ENCODE measurements around the gene C14orf180.

Gene C14orf180

GRCh38 chr14:104591031-104591430, 11.5 kb downstream of the C14orf180 start:
- Mint-ChIP-seq H3K27me3 (no peaks in the 10 kb centered on the region), H3K4me1 (no peaks in the 10 kb centered on the region), H3K27ac (no peak overlapping the region), H3K4me3 (no peak overlapping the region), H3K9me3 (no peaks in the 10 kb centered on the region)
- DNase-seq: no peak
- no peak for ATAC-seq

DNA sequence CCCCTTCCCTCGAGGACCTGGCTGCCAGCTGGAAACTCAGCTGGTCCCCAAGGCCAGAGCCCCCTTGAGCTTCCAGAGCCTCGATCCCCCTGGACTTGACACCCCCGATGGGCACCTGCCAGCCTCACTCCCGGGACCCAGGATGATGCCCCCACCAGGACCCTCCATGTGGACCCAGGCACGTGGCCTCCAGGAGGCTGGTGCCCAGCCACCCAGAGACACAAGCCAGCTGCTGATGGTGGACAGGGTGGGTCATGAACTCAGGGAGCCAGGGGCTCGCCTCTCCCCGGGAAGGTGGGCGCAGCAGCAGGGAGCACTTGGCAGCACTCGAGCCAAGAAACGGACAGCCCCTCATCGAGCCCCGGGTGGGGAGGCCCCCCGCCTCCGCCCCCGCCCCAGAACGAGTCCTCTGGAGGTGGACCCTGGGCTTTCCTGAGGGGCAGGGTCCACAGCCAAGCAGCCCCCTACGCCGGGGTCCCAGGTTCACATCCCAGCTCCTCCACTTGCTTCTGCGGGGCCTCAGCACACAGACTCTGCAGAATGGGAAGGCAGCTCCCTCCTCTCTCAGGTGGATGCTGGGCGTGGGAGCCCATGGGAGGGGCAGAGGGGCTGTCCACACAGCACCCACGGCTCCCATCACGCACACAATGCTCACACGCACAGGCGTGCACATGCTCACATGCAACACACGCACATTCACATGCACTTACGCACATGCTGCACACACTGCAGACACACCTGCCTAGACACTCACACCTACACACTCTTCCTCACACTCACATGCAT, 12.1 kb downstream of the C14orf180 start:
- ATAC-seq: no peak
- Mint-ChIP-seq H3K27me3 (no peaks in the 10 kb centered on the region), H3K4me1 (no peaks in the 10 kb centered on the region), H3K27ac (no peak overlapping the region), H3K4me3 (no peak overlapping the region), H3K9me3 (no peaks in the 10 kb centered on the region)
- no peak for DNase-seq

DNA sequence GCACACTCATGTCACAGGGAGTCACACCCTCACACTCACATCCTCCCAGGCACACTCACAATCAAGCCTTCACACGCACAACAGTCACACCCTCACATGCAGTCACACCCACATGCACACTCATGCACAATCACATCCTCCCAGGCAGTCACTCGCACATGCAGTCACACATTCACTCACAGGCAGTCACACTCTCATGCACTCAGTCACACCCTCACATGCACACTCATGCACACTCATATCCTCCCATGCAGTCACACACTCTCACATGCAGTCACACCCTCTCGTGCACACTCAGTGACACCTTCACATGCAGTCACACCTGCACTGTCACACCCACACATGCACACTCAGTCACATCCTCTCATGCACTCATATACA, 12.7 kb downstream of the C14orf180 start:
- ATAC-seq: no peak
- no peak for DNase-seq
- Mint-ChIP-seq H3K4me1 (no peaks in the 10 kb centered on the region), H3K27me3 (no peaks in the 10 kb centered on the region), H3K9me3 (no peaks in the 10 kb centered on the region), H3K27ac (no peak overlapping the region), H3K4me3 (no peak overlapping the region)

DNA sequence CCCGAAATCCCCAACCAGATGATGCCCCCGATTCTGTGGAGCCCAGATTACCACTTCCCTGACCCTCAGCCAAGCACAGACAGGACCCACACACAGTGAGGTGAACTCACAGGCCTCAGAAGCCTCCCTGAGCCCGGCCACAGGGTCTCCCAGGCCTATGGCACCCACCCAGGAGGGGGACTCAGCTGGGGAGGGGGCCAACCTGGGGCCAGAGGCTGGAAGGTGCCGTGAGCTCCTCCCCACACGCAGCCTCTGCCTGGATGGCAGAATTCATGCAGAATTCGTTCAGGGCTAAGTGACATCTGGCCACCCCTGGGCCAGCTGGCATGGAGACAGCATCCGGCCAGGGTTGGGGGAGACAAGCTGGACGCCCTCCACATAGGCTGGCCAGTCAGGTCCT, 13.2 kb downstream of the C14orf180 start:
- no peaks in the 10 kb centered on the region for H3K9me3 Mint-ChIP-seq
- H3K4me1 Mint-ChIP-seq: no peaks in the 10 kb centered on the region
- DNase-seq: no peak
- ATAC-seq: no peak
- no peak overlapping the region for H3K27ac Mint-ChIP-seq
- no peak overlapping the region for H3K4me3 Mint-ChIP-seq
- H3K27me3 Mint-ChIP-seq: no peaks in the 10 kb centered on the region

DNA sequence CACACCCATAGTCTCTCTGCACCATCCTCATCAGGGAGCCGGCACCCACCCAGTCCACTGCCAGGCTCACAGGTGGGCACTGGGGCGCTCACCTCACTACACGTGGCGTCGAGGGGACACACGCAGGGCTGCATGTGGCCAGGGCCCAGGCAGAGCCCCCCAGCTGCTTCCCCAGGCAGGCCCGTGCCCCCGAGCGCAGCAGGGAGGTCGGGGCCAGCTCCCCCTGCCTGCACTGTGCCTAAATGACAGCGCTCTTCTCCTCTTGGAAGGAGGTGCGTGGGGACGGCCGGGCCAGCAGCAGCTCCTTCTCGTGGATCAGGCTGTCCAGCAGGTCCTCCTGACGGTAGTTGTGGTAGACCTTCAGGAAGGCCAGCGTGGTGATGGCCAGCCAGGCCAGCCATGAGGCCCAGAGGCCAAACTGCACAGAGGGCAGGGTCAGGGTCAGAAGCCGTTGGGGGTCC, 13.7 kb downstream of the C14orf180 start:
- H3K27ac Mint-ChIP-seq: no peak overlapping the region
- no peaks in the 10 kb centered on the region for H3K27me3 Mint-ChIP-seq
- H3K9me3 Mint-ChIP-seq: no peaks in the 10 kb centered on the region
- H3K4me3 Mint-ChIP-seq: no peak overlapping the region
- no peak for ATAC-seq
- no peak for DNase-seq
- H3K4me1 Mint-ChIP-seq: no peaks in the 10 kb centered on the region

GRCh38 chr14:104593710-104594136, 14.2 kb downstream of the C14orf180 start:
- DNase-seq: no peak
- Mint-ChIP-seq H3K4me1 (no peaks in the 10 kb centered on the region), H3K27me3 (no peaks in the 10 kb centered on the region), H3K27ac (no peak overlapping the region), H3K4me3 (no peak overlapping the region), H3K9me3 (no peaks in the 10 kb centered on the region)
- ATAC-seq: no peak

DNA sequence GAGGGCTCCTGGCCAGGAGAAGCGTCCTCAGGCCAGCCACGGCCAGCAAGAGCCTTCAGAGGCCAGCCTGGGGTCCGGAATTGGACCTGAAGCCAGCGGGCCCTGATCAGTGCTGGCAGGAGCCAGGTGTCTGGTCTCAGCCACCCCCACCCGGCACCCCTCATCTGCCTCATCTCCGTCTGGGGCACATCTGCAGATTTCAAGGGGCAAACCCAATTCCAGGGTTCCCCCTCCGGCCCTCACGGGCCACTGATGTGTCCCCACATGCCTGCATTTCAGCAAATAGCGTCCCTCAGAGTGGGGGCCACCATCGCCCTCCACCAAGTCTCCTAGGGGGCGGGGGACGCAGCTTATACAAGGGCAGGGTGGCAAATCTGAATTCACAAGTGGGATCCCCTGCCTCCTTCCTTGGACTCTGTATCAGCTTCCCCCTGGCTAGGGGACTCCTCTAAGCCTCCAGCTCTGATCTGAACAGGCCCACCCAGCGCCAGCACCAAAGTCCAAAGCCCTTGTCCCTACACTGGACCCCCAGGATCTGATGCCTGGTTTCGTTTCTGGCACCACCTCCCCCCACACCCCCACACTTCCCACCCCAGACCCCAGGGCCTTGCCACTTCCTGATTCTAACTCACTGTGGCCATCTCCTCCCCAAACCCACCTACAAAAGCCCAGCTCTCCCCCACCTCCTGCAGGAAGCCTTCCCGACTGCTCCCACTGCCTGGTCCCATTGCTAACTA, 14.9 kb downstream of the C14orf180 start:
- DNase-seq: no peak
- Mint-ChIP-seq H3K4me1 (no peaks in the 10 kb centered on the region), H3K27me3 (peaks cover 3% of the 10 kb centered on the region), H3K9me3 (no peaks in the 10 kb centered on the region), H3K4me3 (no peak overlapping the region), H3K27ac (no peak overlapping the region)
- ATAC-seq: no peak

DNA sequence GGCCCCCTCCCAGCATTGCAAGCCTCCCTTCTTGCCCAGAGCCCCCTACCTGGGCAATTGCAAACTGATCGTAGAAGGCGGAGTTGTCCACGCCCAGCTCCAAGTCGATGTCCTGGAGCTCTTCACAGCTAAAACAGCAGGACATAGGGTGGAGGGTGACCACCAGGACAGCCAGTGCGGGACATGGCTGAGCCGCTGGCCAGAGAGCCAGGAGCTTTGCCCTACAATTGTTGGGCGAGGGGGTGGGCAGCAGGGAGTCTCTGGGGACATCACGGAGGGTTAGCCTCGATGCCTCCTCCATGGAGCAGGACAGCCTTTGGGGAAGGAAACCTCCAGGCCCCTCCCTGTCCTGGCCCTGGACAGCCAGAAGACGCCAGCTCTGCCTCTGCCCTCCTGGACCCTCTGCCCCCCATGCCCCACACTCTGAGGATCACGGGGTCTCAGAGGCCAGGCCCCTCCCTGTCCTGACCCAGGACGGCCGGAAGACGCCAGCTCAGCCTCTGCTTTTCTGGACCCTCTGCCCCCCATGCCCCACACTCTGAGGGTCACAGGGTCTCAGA, 15.6 kb downstream of the C14orf180 start:
- DNase-seq: no peak
- Mint-ChIP-seq H3K4me1 (no peaks in the 10 kb centered on the region), H3K27ac (no peak overlapping the region), H3K9me3 (no peaks in the 10 kb centered on the region), H3K4me3 (no peak overlapping the region), H3K27me3 (peaks cover 10% of the 10 kb centered on the region)
- no peak for ATAC-seq

DNA sequence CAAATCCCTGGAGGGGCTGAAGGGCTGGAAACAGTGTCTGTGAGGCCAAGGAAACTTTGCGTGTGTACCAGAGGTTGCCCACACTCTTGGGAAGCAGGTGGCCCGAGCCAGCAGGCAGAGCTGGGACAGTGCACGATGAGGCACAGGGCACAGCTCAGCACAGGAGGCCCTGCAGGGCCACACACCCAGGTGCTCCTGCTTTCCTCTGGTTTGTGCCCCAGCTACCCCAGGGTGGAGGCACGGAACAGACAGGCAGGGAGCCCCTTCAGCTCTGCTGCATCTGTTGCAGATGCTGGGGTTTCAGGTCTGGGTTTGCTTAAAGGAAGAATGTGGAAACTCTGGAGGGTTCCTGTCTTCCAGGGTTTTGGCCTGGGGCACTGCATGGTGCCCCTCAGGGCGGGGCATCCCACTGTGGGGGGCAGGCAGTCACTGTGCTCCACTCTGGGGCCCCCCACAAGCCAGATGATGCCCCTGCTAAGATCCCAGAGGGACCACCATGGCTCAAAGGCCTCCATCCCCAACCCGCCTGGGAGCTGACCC, 16.4 kb downstream of the C14orf180 start:
- DNase-seq (no peak), ATAC-seq (no peak)
- Mint-ChIP-seq H3K4me1 (no peaks in the 10 kb centered on the region), H3K27me3 (peaks cover 17% of the 10 kb centered on the region), H3K9me3 (no peaks in the 10 kb centered on the region), H3K27ac (no peak overlapping the region), H3K4me3 (no peak overlapping the region)

GRCh38 chr14:104596451-104596918, 16.9 kb downstream of the C14orf180 start:
- H3K27me3 Mint-ChIP-seq: peaks cover 17% of the 10 kb centered on the region

DNA sequence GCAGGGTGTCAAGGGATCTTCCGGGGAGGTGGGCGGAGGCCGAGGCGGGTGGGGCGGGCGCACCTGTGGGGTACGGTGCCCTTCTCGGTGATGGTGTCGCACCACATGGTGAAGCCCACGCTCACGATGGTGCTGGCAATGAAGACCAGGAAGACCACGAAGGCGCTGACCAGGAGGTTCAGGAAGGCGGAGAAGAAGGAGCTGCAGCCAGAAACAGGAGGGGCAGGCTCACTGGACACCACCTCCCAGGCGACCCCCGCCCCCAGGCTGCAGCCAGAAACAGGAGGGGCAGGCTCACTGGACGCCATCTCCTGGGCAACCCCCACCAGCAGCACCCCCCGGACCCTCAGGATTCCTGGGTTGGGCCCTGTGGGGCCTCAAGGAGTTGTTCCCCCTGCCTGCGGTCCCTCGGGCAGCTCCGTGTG, 17.4 kb downstream of the C14orf180 start:
- ATAC-seq (no peak), DNase-seq (no peak)
- Mint-ChIP-seq H3K9me3 (no peaks in the 10 kb centered on the region), H3K27ac (no peak overlapping the region), H3K4me3 (no peak overlapping the region), H3K4me1 (no peaks in the 10 kb centered on the region), H3K27me3 (peaks cover 19% of the 10 kb centered on the region)

More at GRCh38 chr14:104596451-104596918, 16.9 kb downstream of the C14orf180 start:
- no peak overlapping the region for H3K4me3 Mint-ChIP-seq
- H3K4me1 Mint-ChIP-seq: no peaks in the 10 kb centered on the region
- no peak overlapping the region for H3K27ac Mint-ChIP-seq
- H3K9me3 Mint-ChIP-seq: no peaks in the 10 kb centered on the region
- ATAC-seq (no peak), DNase-seq (no peak)

- Mint-ChIP-seq H3K9me3 (no peaks in the 10 kb centered on the region), H3K27ac (no peak overlapping the region), H3K4me3 (no peak overlapping the region), H3K4me1 (no peaks in the 10 kb centered on the region), H3K27me3 (peaks cover 25% of the 10 kb centered on the region)
- DNase-seq (no peak), ATAC-seq (no peak)
Observed at GRCh38 chr14:104597576-104597975, 18.0 kb downstream of the C14orf180 start.

DNA sequence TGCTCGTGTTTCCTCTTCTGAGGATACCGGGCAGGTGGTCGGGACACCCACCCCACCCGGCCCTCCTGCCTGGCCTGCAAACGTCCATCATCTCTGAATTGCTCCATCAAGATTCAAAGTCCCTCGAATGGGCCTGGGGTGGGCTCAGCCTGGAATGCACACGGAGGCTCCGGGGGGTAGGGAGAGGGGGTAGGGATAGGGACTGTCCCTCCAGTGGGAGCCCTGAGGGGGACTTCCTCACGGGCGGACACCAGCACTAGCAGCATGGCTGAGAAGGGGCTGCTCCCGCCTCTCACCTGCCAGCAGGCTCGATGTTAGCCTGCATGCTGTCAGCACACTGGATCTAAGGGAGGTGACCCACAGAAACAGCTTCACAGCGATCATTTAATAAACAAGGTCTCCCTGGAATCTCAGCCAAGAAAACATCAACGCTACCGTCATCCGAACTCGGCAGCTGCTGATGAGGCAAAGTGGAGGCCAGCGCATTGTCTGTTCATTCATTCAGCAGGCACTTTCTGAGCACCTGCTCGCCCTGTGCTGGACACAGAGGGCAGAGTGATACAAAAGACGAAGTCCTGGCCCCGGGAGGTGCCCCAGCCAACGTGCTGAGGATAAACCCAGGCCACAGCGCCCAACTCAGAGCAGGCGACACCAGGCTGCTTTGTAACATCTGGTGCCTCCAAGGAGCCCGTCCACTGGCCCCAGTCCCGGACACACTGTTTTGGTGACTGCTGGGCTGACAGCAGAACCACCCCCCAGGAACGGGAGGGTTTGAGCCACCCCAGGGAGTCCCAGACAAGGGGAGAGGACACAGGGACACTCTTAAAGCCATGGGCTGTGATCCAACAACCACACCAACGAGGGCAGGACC, 18.7 kb downstream of the C14orf180 start:
- ATAC-seq (no peak), DNase-seq (no peak)
- H3K4me3 Mint-ChIP-seq: no peak overlapping the region
- no peaks in the 10 kb centered on the region for H3K9me3 Mint-ChIP-seq
- H3K27me3 Mint-ChIP-seq: peaks cover 32% of the 10 kb centered on the region
- H3K4me1 Mint-ChIP-seq: peaks cover 5% of the 10 kb centered on the region
- no peak overlapping the region for H3K27ac Mint-ChIP-seq

- ATAC-seq (no peak), DNase-seq (no peak)
- Mint-ChIP-seq H3K27ac (no peak overlapping the region), H3K9me3 (no peaks in the 10 kb centered on the region), H3K4me1 (peaks cover 11% of the 10 kb centered on the region), H3K4me3 (no peak overlapping the region), H3K27me3 (peaks cover 38% of the 10 kb centered on the region)
Observed at GRCh38 chr14:104598910-104599273, 19.3 kb downstream of the C14orf180 start.

GRCh38 chr14:104599446-104599845, 19.9 kb downstream of the C14orf180 start:
- H3K27ac Mint-ChIP-seq: no peak overlapping the region
- H3K4me1 Mint-ChIP-seq: peaks cover 16% of the 10 kb centered on the region
- DNase-seq (no peak), ATAC-seq (no peak)
- no peak overlapping the region for H3K4me3 Mint-ChIP-seq
- no peaks in the 10 kb centered on the region for H3K9me3 Mint-ChIP-seq
- H3K27me3 Mint-ChIP-seq: peaks cover 44% of the 10 kb centered on the region
